Right ventricle myocardium inferior (tissue), 1 donor: ENCODE results near the gene TMPRSS6. TPM values are rescaled to one million over a fixed set of nuclear protein-coding genes. Genes with fewer than 3 reads are reported as not detected.

Experiments
- ATAC-seq: fragments of 200-7000 bp; cut with Tn5 transposase; one replicate; pipeline ENCODE4 v1.9.1; 2020; ENCODE audit warnings: mild to moderate bottlenecking, moderate library complexity
- DNase-seq: peaks from one replicate; pipeline ENCODE4 v3.0.0; 2021; ENCODE audit errors: missing footprints
- intact Hi-C: fragments of 100-400 bp; cut with DNase I; formaldehyde crosslinking; loops from one replicate; pipeline ENCODE4 v1.11.0; 2022
- total RNA-seq: library from RNA; stranded (reverse); fragmentation: NEBNext Ultra II Directional; extraction: Animal tissue kit (Norgen Biotek cat#: 25700); gene quantifications from one replicate; pipeline ENCODE4 v1.2.1, GENCODE V29; 2021
- donor health status: DM: no; HTN: yes; CAD: no; lungs with severe emphysema.

The TMPRSS6 gene
- total RNA-seq, 1 donor from 2014 or later = not detected

GRCh38 chr22:37121887-37122591 is 12.5 kb upstream of the TMPRSS6 start:
- ATAC-seq (no peak), DNase-seq (no peak)
- intact Hi-C loops = no loop called here

DNA sequence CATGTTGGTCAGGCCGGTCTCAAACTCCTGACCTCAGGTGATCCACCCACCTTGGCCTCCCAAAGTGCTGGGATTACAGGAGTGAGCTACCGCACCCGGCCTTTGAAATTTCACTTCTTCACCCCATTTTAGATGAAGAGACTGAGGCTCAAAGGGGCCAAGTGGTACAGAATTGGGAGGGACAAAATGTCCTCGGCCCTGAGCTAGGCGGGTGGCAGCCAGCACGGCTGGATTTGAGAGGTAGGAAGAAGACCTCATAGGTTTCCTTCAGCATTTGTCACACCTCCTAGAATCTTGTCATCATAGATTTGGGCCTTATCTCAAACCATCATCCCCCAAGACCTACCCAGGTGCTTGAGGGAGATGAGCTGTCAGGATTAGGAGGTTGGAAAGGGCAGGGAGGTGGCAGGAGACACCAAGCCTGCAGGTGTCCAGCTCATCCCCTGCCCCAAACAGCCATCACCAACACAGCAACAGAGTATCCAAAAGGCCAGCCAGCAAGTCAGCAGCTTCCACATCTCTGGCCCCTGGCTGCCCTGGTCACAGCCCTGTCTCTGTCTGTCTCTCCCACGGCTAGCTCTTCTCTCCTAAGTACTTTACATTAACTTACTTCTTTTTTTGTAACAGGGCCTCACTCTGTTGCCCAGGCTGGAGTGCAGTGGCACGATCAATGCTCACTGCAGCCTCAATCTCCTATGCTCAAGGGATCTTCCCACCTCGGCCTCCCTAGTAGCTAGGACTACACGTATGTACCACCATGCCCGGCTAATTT is 11.2 kb upstream of the TMPRSS6 start:
- intact Hi-C loops = no loop called here
- DNase-seq = no peak
- no peak for ATAC-seq

GRCh38 chr22:37119872-37120271 is 10.4 kb upstream of the TMPRSS6 start:
- intact Hi-C loops = no loop called here
- DNase-seq (no peak), ATAC-seq (no peak)

DNA sequence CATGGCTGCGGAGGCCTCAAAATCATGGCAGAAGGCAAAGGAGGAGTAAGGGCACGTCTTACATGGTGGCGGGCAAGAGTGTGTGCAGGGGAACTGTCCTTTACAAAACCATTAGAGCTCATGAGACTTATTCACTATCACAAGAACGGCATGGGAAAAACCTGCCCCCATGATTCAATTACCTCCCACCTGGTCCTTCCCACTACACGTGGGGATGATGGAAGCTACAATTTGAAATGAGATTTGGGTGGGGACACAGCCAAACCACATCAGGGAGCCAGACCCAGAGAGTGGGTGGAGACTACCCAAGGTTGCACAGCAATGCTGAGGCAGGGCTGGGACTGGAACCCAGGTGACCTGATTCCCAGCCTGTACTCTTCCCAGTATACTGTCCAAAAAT is 8.6 kb upstream of the TMPRSS6 start:
- DNase-seq = no peak
- intact Hi-C loops = no loop called here
- no peak for ATAC-seq

GRCh38 chr22:37117092-37117491 is 7.6 kb upstream of the TMPRSS6 start:
- DNase-seq = no peak
- no peak for ATAC-seq
- intact Hi-C loops = no loop called here

DNA sequence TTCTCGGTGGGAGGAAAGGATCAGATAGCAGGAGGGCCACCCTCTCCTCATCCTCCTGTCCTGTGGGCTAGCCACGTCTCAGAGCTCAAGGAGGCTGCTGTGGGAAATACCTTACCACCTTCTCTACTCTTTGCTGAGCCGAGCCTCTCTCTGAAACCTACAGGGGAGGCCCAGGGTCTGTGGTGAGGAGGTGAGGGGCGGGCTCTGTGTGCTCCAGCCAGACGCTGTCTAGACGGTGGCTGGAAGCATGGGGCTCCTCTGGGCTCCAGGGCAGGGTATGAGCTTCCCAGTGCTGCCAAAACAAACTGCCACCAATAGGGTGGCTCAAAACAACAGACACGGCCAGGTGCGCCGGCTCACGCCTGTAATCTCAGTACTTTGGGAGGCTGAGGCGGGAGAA is 5.5 kb upstream of the TMPRSS6 start:
- intact Hi-C loops = no loop called here
- DNase-seq = no peak
- ATAC-seq = no peak

- DNase-seq = no peak
Observed at GRCh38 chr22:37113757-37114156, 4.2 kb upstream of the TMPRSS6 start.

GRCh38 chr22:37112084-37112728 is 2.7 kb upstream of the TMPRSS6 start:
- DNase-seq = no peak
- intact Hi-C loops = no loop called here
- ATAC-seq = no peak

More at GRCh38 chr22:37113757-37114156, 4.2 kb upstream of the TMPRSS6 start:
- no peak for ATAC-seq
- intact Hi-C loops = no loop called here

DNA sequence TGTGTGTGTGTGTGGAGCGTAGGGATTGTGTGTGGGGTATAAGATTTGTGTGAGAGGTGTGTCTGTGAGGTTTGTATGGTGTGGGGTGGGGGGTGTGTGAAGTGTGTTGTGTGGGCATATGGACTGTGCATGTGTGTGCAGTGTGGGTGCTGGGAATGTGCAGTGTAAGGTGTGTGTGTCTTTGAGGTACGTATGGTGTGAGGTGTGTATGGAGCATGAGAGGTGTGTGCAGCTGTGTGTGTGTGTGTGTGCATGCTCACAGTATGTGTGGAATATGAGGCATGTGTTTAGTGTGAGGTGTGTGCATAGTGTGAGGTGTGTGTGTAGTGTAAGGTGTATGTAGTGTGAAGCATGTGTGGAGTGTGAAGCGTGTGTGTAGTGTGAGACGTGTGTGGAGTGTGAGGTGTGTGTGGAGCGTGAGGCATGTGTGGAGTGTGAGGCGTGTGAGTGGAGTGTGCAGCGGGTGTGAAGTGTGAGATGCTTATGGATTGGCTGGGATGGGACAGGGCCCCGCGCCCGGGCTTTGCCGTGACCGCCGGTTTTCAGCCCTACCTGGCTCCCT is 1.7 kb upstream of the TMPRSS6 start:
- DNase-seq = no peak
- ATAC-seq = no peak
- intact Hi-C loops = no loop called here

DNA sequence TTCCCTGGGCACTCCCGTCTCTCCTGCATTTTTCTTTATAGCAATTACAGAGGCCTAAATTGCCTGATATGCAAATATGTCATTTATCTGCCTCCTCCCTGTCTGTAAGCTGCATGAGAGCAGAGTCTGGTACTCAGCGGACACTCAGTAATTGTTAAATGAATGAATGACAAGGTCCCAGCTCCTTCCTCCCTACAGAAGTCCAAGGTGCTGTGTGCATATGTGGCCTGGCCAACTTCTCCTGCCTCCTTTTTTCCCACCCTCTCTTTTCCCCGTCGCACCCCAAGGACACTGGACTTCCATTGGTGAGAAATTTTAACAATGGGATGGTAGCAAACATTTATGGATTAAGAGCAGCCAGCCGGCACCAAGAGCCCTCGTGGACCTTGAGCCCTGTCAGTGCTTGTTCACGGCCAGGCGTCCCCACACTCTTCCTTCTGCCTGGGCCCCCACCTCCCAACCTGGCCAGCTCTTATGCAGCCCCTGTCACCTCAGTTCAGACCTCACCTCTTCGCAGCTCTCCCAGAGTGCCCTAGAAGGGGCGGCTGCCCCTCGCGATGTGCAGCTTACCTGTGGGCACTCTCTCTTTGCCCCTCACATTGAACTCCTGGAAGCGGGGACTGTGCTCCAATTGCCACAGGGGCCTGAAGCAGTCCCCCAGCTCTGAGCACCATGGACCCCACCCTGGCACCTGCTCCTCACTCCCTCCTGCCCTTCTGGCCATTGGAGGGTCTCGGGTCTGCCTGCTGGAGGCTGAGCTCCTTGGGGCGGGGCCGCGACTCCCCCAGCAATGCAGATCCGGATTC is 1.5 kb downstream of the TMPRSS6 start:
- ATAC-seq (no peak), DNase-seq (no peak)
- intact Hi-C loops = no loop called here

DNA sequence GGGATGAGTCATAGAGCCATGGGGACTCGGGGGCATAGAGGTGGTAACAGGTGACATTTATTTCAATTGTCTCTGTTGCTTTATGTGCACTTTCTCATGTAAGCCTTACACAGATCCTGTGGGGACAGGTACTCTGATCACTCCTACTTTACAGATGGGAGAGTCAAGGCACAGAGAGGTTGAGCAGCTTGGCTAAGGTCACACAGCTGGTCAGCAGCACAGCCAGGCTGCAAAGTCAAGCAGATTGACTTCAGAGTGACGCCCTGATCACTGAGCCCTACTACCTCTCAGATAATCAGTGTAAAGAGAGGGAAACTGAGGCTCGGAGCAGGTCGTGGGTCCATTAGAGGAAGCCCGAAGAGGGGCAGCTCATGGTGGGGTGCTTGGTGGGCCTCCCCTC is 3.5 kb downstream of the TMPRSS6 start:
- no peak for ATAC-seq
- no peak for DNase-seq
- intact Hi-C loops = no loop called here

- no peak for DNase-seq
- intact Hi-C loops = no loop called here
- ATAC-seq = no peak
Observed at GRCh38 chr22:37105154-37105553, 4.4 kb downstream of the TMPRSS6 start.

DNA sequence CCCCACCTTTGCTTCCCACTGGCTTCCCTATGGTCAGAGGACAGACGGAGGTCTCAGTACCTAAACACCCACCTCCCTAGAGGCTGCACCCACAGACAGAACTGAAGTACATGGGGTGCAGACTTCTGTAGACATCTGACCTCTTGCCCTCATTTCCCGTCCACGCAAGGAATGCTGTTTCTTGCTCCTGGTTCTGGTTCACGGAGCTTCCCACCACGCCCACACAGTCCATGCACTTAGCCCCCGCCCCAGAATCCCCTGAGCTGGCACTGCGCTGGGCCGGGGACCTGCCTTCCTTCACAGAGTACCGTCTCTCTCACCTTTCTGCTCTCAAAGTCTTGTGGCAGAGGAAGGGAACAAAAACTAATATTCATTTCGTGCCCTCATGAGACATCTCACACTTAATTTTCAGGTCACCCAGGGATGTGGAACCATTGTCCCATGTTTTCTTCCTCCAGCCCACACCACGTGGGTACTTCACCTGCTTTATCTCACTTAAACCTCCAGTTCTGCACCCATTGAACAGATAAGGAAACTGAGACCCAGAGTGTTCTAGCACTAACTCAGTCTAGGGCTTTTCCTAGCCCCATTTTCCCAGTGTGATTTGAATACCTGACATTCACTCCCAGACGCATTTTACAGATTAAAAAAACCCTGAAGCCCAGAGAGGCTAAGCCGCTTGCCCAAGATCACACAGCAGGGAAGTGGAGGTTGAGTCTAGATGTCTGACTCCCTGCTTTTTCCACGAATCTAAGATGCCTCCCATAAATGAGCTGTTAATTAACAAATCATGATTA is 5.7 kb downstream of the TMPRSS6 start:
- ATAC-seq (no peak), DNase-seq (no peak)
- intact Hi-C loops = no loop called here

GRCh38 chr22:37103151-37103550 is 6.4 kb downstream of the TMPRSS6 start:
- ATAC-seq (no peak), DNase-seq (no peak)
- intact Hi-C loops = no loop called here

DNA sequence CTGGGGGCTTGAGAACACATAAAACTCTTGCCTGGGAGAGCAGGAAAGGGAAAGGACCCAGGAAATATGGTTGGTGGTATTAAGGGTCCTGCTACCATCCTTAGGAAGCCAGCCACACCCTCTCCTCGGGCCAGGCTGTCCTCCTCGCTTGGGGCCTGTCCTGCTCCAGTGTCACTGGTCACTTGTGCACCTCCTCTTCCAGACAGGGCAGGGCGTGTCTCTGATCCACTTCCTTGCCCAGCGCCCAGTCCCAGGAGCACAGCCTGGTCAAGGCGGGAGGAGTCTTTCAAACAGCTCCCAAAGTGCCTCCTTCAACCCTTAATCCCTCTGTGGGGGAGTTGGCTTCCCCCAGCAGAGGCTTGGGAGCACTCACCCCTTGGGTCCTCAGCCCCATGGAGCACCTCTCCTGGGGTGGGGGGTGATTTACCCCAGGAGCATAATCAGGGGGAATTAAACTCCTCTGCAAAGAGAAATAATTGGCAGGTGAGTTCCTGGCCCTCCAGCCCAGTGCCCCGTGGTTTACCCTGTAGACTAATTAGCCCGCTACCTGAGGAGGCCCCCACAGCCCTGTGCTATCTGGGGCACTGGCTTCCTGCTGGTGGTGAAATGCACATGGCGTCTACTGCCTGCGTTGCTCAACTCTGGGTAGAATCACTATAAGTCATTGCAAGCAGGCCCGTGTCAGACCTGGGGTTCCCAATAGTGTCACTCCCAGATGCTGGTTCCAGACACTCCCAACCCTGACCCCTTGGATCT is 8.0 kb downstream of the TMPRSS6 start:
- DNase-seq (no peak), ATAC-seq (no peak)
- intact Hi-C loops = no loop called here

GRCh38 chr22:37100589-37101127 is 8.9 kb downstream of the TMPRSS6 start:
- no peak for DNase-seq
- no peak for ATAC-seq
- intact Hi-C loops = no loop called here

DNA sequence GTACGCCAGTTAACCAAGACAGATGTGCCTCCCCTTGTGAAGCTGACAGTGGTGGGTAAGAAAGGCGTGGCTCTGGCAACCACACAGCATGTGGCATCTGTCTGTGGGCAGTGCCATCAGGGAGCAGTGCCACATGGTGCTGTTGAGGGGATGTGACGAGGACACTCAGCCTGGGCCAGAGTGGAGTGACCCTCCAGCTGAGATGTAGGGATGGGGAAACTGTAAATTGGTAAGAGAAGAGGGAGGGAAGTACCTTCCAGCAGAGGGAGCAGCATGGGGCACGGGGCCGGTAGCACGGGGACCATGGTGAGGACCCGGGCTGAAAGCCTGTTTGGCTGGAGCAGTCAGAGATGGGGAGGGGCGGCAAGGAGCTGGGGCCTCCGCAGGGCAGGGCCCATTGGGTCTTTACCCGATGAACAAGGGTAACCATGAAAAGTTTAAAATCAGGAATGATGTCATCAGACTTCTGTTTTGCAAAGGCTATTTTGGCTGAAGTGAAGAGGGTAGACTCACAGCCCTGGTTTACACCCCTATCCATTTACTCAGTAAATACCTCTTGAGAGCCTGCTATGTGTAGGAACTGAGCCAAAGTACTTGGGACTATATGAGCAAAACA is 10.4 kb downstream of the TMPRSS6 start:
- ATAC-seq = no peak
- intact Hi-C loops = no loop called here

More for the DNA sequence above, 10.4 kb downstream of the TMPRSS6 start:
- DNase-seq = no peak
